GM23338 (cell line): ENCODE measurements around the gene GPR158. TPM values are rescaled to one million over a fixed set of nuclear protein-coding genes. Genes with fewer than 3 reads are reported as not detected.

Experiments
- ATAC-seq: fragments of 200-7000 bp; cut with Tn5 transposase; 3 replicates; pipeline ENCODE4 v1.9.1; 2020
- DNase-seq: peaks from one replicate; pipeline ENCODE4 v3.0.0-alpha.2; 2015; ENCODE audit warnings: low spot score
- H2AFZ ChIP-seq: fragments of 200-600 bp; sonication (generic); 2 replicates; pipeline ENCODE4 v1.8.0; 2016; ENCODE audit warnings: antibody characterized with exemption, mild to moderate bottlenecking, moderate library complexity
- H3F3A ChIP-seq: fragments of 200-600 bp; sonication (generic); replicated peaks from 2 replicates; pipeline ENCODE4 v1.8.0; 2017; ENCODE audit warnings: antibody characterized with exemption, mixed run types, low read depth
- H3K27ac ChIP-seq: fragments of 200-600 bp; sonication (generic); 2 replicates; pipeline ENCODE4 v1.6.1; 2016; ENCODE audit warnings: low read depth
- H3K27me3 ChIP-seq: fragments of 200-600 bp; sonication (generic); 2 replicates; pipeline ENCODE4 v1.8.0; 2016; ENCODE audit warnings: mild to moderate bottlenecking, mixed run types, moderate library complexity; ENCODE audit not compliant: insufficient read depth
- H3K36me3 ChIP-seq: fragments of 200-600 bp; sonication (generic); 2 replicates; pipeline ENCODE4 v1.8.0; 2016; ENCODE audit warnings: mild to moderate bottlenecking; ENCODE audit not compliant: insufficient read depth
- H3K4me1 ChIP-seq: fragments of 200-600 bp; sonication (generic); 2 replicates; pipeline ENCODE4 v1.8.0; 2016; ENCODE audit warnings: mild to moderate bottlenecking, moderate library complexity; ENCODE audit not compliant: insufficient read depth
- H3K4me2 ChIP-seq: fragments of 200-600 bp; sonication (generic); 2 replicates; pipeline ENCODE4 v1.7.1; 2017; ENCODE audit warnings: mixed run types
- H3K4me3 ChIP-seq: fragments of 200-600 bp; sonication (generic); 2 replicates; pipeline ENCODE4 v1.6.1; 2016; ENCODE audit warnings: mixed run types
- H3K79me2 ChIP-seq: fragments of 200-600 bp; sonication (generic); replicated peaks from 2 replicates; pipeline ENCODE4 v1.8.0; 2017; ENCODE audit warnings: mild to moderate bottlenecking; ENCODE audit not compliant: insufficient read depth
- H3K9me2 ChIP-seq: fragments of 200-600 bp; sonication (generic); 2 replicates; pipeline ENCODE4 v1.8.0; 2017; ENCODE audit not compliant: insufficient read depth
- H4K20me1 ChIP-seq: fragments of 200-600 bp; sonication (generic); replicated peaks from 2 replicates; pipeline ENCODE4 v1.8.0; 2017; ENCODE audit warnings: mild to moderate bottlenecking; ENCODE audit not compliant: insufficient read depth
- H3K27ac Mint-ChIP-seq: 2 replicates; pipeline ENCODE4 v1.8.0; 2020; ENCODE audit warnings: inconsistent platforms, mild to moderate bottlenecking, moderate library complexity, mixed read lengths
- H3K27me3 Mint-ChIP-seq: 3 replicates; pipeline ENCODE4 v1.8.0; 2022; ENCODE audit warnings: low read depth, mild to moderate bottlenecking, moderate library complexity, mixed read lengths, inconsistent platforms; ENCODE audit not compliant: insufficient read depth, poor library complexity
- H3K36me3 Mint-ChIP-seq: 3 replicates; pipeline ENCODE4 v1.8.0; 2021; ENCODE audit warnings: low read depth, mild to moderate bottlenecking, inconsistent platforms, moderate library complexity, mixed read lengths
- H3K4me1 Mint-ChIP-seq: 3 replicates; pipeline ENCODE4 v1.8.0; 2020; ENCODE audit warnings: mild to moderate bottlenecking, inconsistent platforms, mixed read lengths
- H3K4me3 Mint-ChIP-seq: 3 replicates; pipeline ENCODE4 v1.8.0; 2021; ENCODE audit warnings: moderate library complexity, mild to moderate bottlenecking, inconsistent platforms, mixed read lengths
- H3K9me3 Mint-ChIP-seq: 3 replicates; pipeline ENCODE4 v1.8.0; 2020; ENCODE audit warnings: moderate library complexity, mild to moderate bottlenecking, inconsistent platforms, mixed read lengths
- CREB1 ChIP-seq: fragments of 250-450 bp; sonication (Bioruptor Pico); IDR thresholded peaks from 2 replicates; pipeline ENCODE4 v1.5.0; 2020; ENCODE audit warnings: low read depth, mild to moderate bottlenecking, moderate library complexity
- JUNB ChIP-seq: IDR thresholded peaks from one replicate; pipeline ENCODE4 v1.6.1; 2016; ENCODE audit warnings: antibody characterized with exemption; ENCODE audit not compliant: unreplicated experiment
- POLR2AphosphoS5 ChIP-seq: IDR thresholded peaks from 2 replicates; pipeline ENCODE4 v1.6.1; 2016; ENCODE audit warnings: antibody characterized with exemption, low read depth
- long read RNA-seq: library from polyadenylated mRNA; unstranded; transcript quantifications from one replicate; pipeline ENCODE4 v2.0.0, GENCODE V29; 2020; ENCODE audit not compliant: unreplicated experiment
- polyA plus RNA-seq: library from polyadenylated mRNA; unstranded; fragments of >200 nt; fragmentation: Nextera tagmentation; extraction: Ambion mirVana; gene quantifications from 2 replicates; pipeline ENCODE4 v1.2.1, GENCODE V29; 2016
- total RNA-seq: library from RNA; depleted of rRNA; stranded (reverse); fragments of >200 nt; shearing (Covaris generic); gene quantifications from 2 replicates; pipeline ENCODE4 v1.2.3, GENCODE V29; 2014; rRNA removed
- TF ChIP-seq, protein P1 (sequence below), 2 experiments: fragments of 200-600 bp in 1 of 2; sonication (generic) in 1 of 2; conservative IDR thresholded peaks; 2 replicates each; pipeline versions ENCODE4 v1.5.1 to v1.6.1; 2016 to 2017; ENCODE audit warnings: antibody characterized with exemption in 2 of 2, low read depth in 2 of 2, mild to moderate bottlenecking in 2 of 2, moderate library complexity in 1 of 2
- TF ChIP-seq, protein P2 (sequence below): IDR thresholded peaks from one replicate; pipeline ENCODE4 v1.6.1; 2018; ENCODE audit warnings: antibody characterized with exemption; ENCODE audit not compliant: unreplicated experiment

GPR158 gene, protein sequence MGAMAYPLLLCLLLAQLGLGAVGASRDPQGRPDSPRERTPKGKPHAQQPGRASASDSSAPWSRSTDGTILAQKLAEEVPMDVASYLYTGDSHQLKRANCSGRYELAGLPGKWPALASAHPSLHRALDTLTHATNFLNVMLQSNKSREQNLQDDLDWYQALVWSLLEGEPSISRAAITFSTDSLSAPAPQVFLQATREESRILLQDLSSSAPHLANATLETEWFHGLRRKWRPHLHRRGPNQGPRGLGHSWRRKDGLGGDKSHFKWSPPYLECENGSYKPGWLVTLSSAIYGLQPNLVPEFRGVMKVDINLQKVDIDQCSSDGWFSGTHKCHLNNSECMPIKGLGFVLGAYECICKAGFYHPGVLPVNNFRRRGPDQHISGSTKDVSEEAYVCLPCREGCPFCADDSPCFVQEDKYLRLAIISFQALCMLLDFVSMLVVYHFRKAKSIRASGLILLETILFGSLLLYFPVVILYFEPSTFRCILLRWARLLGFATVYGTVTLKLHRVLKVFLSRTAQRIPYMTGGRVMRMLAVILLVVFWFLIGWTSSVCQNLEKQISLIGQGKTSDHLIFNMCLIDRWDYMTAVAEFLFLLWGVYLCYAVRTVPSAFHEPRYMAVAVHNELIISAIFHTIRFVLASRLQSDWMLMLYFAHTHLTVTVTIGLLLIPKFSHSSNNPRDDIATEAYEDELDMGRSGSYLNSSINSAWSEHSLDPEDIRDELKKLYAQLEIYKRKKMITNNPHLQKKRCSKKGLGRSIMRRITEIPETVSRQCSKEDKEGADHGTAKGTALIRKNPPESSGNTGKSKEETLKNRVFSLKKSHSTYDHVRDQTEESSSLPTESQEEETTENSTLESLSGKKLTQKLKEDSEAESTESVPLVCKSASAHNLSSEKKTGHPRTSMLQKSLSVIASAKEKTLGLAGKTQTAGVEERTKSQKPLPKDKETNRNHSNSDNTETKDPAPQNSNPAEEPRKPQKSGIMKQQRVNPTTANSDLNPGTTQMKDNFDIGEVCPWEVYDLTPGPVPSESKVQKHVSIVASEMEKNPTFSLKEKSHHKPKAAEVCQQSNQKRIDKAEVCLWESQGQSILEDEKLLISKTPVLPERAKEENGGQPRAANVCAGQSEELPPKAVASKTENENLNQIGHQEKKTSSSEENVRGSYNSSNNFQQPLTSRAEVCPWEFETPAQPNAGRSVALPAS (N-terminal part only)
- total RNA-seq (1.3 and 1.5 TPM in 2 replicates), polyA plus RNA-seq (0.07 and 0.13 TPM in 2 replicates)
- long read RNA-seq, partial matches to known transcripts: 1 of 3 reads
- long read RNA-seq, other reads (novel, unspliced or antisense): 2 of 3 reads

DNA sequence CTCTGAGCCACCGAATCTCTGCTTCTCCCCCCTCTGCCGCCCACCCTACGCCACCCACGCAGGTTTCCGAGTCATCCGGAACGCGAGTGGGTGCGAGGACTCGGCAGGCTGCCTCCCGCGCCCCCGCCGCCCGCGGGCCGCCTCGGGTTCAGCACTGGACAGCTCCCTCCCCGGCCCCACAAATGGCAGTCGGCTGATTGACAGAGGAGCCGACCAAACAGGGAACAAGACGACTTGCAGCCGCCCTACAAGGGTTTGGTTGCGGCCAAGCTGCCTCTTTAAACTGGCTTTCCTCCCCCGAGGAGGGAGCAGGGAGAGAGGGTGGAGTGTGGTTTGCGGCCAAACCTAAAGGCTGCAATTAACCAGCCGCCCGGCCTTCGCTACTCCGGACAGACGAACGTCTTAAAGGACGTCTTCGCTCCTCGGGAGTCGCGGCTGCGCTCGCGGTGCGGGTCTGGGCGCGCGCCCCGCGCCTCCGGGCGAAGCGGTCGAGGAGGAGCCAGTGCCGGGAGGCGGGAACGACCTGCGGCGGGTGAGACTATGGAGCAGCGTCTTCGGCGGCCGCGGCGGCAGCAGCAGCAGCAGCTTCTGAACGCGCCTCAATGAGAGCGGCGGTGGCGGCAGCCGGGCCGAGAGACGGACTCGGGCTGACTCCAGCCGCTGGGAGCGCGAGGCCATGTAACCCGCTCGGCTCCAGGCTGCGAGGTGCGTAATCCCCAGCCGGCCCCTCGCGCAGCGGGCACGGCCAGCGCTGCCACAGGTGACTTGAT lies at the start of gene GPR158:
TSS of gene GPR158 (plus strand) at position 541 of the 770 bp plus-strand sequence. CDS start 420 bp downstream, outside the sequence.
- ATAC-seq: peak; percentile 81
- H3K36me3 ChIP-seq: no peaks in the 10 kb centered on the region
- Mint-ChIP-seq H3K27me3 (peaks cover 22% of the 10 kb centered on the region), H3K27ac (no peak within 1 kb of the TSS), H3K9me3 (no peaks in the 10 kb centered on the region; the same call in 2 of the 3 replicates), H3K4me1 (peaks cover 16% of the 10 kb centered on the region), H3K4me3 (peak within 1 kb of the TSS; percentile 86), H3K36me3 (no peaks in the 10 kb centered on the region)
- H4K20me1 ChIP-seq: 0 out of 2 replicates have a peak, but pooled peaks cover 7% of the 10 kb centered on the region
- H2AFZ ChIP-seq: peak within 1 kb of the TSS; percentile 99
- peak; percentile 45 for TF ChIP-seq POLR2AphosphoS5
- TF ChIP-seq, protein P1, sequence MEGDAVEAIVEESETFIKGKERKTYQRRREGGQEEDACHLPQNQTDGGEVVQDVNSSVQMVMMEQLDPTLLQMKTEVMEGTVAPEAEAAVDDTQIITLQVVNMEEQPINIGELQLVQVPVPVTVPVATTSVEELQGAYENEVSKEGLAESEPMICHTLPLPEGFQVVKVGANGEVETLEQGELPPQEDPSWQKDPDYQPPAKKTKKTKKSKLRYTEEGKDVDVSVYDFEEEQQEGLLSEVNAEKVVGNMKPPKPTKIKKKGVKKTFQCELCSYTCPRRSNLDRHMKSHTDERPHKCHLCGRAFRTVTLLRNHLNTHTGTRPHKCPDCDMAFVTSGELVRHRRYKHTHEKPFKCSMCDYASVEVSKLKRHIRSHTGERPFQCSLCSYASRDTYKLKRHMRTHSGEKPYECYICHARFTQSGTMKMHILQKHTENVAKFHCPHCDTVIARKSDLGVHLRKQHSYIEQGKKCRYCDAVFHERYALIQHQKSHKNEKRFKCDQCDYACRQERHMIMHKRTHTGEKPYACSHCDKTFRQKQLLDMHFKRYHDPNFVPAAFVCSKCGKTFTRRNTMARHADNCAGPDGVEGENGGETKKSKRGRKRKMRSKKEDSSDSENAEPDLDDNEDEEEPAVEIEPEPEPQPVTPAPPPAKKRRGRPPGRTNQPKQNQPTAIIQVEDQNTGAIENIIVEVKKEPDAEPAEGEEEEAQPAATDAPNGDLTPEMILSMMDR (conservative IDR thresholded peaks at IDR 0.05; ENCODE audit: low read depth in 2 of 2): no peak
- no peak for TF ChIP-seq JUNB
- TF ChIP-seq, protein P2, sequence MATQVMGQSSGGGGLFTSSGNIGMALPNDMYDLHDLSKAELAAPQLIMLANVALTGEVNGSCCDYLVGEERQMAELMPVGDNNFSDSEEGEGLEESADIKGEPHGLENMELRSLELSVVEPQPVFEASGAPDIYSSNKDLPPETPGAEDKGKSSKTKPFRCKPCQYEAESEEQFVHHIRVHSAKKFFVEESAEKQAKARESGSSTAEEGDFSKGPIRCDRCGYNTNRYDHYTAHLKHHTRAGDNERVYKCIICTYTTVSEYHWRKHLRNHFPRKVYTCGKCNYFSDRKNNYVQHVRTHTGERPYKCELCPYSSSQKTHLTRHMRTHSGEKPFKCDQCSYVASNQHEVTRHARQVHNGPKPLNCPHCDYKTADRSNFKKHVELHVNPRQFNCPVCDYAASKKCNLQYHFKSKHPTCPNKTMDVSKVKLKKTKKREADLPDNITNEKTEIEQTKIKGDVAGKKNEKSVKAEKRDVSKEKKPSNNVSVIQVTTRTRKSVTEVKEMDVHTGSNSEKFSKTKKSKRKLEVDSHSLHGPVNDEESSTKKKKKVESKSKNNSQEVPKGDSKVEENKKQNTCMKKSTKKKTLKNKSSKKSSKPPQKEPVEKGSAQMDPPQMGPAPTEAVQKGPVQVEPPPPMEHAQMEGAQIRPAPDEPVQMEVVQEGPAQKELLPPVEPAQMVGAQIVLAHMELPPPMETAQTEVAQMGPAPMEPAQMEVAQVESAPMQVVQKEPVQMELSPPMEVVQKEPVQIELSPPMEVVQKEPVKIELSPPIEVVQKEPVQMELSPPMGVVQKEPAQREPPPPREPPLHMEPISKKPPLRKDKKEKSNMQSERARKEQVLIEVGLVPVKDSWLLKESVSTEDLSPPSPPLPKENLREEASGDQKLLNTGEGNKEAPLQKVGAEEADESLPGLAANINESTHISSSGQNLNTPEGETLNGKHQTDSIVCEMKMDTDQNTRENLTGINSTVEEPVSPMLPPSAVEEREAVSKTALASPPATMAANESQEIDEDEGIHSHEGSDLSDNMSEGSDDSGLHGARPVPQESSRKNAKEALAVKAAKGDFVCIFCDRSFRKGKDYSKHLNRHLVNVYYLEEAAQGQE: peak; percentile 100
- TF ChIP-seq CREB1 (CRISPR knock-in tag): peak; percentile 72
- no peaks in the 10 kb centered on the region for H3K9me2 ChIP-seq
- peak within 1 kb of the TSS; percentile 91 for H3K4me3 ChIP-seq
- H3K79me2 ChIP-seq: no peaks in the 10 kb centered on the region
- peak; percentile 95 for DNase-seq
- H3K27me3 ChIP-seq: peaks cover 54% of the 10 kb centered on the region
- H3F3A ChIP-seq: no peaks in the 10 kb centered on the region
- no peak within 1 kb of the TSS for H3K27ac ChIP-seq
- H3K4me1 ChIP-seq: peaks cover 16% of the 10 kb centered on the region
- peak within 1 kb of the TSS; percentile 98 for H3K4me2 ChIP-seq
